NCI-H1417 (cell line): ENCODE data around the gene CEP350.
"Not testable (repeated sequence)": the region's sequence is repeated elsewhere in the genome, so short reads cannot be mapped to it uniquely, and the experiment has no call there.

Experiments
- DNase-seq, 3 experiments: peaks; one replicate each; lab custom pipeline; 2025; lab: John Stamatoyannopoulos, UW

CEP350 gene

GRCh38 chr1:179984101-179984500 lies 29.5 kb downstream of the CEP350 start:
- no peak for DNase-seq

DNA sequence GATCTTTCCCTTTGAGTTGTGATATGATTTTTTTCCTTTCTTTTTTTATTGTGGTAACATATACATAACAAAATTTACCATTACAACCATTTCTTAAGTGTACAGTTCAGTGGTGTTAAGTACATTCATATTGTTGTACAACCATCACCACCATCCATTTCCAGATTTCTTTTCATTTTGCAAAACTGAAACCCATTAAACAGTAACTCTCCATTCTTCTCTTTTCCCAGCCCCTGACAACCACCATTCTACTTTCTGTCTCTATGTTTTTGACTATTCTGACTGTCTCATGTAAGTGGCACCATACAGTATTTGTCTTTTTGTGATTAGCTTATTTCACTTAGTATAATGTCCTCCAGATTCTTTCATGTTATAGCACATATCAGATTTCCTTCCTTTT lies 30.3 kb downstream of the CEP350 start:
- DNase-seq, result no peak

DNA sequence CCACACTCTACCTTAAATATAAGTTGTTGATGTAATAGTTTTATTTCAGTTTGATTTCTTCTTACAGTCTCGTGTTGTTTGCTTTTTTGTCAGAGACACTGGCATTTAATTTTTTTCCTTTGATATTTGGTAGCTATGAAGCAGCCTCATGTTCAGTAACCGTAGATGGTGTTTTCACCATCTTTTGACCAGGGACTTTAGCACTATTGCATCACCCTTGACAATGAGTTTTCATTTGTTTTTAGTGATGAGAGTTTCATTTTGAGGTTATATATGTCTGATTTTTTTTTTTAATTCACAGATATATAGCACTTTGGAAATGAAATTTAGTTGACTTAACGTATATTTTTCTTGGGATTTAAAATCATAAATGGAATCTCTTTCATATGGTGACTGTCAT lies 36.2 kb downstream of the CEP350 start:
- no peak for DNase-seq

DNA sequence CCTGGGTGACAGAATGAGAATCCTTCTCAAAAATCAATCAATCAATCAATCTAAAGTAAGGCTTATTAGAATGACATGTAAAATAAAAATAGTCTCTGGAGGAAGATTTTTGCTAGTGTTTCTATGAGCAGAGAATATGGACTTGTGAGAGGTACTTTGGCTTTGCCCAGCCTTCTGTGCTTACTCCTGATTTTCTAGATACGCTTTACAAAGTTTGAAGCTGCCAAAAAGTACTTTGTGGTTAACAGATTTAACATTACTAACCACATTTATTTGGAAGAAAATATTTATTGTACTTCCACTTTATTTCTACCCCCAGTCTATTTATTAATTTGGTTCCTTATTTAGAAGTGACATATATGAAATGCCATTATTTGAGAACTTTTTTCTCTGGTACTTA lies 41.0 kb downstream of the CEP350 start:
- DNase-seq, result no peak

DNA sequence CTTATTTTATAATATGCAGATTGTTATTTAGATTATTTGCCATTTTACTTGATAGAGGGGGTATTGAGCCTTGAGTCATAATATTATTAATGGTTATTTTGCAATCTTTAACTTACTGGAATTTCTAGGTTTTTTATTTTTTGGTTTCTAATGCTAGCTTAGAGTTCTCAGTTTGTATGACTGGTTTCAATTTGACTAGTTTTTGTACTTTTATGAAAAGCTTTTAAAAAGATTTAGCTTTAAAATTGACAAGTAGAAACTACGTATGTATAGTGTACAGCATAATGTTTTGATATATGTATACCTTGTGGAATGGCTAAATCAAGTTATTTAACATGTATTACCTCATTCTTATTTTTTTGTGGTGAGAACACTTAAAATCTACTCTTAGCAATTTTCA lies 41.5 kb downstream of the CEP350 start:
- no peak for DNase-seq

DNA sequence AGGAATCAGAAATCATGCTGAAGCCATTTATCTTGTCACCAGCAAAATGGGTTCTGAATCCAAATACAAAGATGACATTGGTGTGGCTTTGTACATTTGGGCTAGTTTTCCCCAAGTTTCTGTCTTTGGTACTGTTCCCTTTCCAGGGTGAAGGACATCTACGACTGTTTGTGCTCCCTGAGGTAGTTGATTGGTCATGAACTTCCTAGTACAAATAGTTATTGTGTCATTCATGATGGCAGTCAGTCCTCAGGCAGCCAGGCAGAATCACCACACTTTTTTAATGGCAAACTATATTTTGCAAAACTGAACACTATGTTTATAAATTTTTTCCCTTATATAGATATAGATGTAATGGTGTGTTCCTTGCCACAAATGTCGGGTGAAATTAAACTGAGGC lies 46.0 kb downstream of the CEP350 start:
- no peak for DNase-seq

DNA sequence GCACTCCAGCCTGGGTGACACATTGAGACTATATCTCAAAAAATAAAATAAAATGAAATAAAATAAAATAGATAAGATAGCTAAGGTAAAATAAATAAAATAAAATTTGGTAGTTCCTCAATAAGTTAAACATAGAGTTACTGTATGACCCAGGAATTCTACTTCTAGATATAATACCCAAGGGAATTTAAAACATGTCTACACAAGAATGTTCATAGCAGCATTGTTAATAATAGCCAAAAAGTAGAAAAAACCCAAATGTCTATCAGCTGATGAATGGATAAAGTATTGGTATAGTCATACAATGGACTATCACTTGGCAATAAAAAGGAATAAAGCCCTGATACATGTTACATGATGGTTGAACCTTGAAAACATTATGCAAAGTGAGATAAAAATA lies 47.8 kb downstream of the CEP350 start:
- no peak for DNase-seq

GRCh38 chr1:180003026-180003695 lies 48.6 kb downstream of the CEP350 start:
- no peak for DNase-seq

DNA sequence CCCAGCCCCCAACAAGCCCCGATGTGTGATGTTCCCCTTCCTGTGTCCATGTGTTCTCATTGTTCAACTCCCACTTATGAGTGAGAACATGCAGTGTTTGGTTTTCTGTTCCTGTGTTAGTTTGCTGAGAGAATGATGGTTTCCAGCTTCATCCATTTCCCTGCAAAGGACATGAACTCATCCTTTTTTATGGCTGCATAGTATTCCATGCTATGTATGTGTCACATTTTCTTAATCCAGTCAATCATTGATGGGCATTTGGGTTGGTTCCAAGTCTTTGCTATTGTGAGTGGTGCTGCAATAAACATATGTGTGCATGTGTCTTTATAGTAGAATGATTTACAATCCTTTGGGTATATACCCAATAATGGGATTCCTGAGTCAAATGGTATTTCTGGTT lies 52.2 kb downstream of the CEP350 start:
- DNase-seq, result not testable (repeated sequence)

GRCh38 chr1:180020017-180020416 lies 65.4 kb downstream of the CEP350 start:
- DNase-seq, result no peak

DNA sequence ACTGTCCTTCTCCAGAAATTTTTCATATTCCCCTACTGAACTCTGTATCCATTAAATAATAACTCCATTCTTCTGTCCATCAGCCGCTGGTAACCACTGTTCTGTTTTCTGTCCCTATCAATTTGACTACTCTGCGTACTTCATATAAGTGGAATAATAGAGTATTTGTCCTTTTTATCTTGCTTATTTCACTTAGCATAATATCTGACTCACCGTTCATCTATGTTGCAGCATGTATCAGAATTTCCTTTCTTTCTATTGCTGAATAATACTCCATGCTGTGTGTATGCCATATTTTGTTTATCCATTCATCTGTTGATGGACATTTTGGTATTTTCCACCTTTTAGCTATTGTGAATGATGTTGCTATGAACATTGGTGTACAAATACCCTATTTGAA lies 71.9 kb downstream of the CEP350 start:
- no peak for DNase-seq

DNA sequence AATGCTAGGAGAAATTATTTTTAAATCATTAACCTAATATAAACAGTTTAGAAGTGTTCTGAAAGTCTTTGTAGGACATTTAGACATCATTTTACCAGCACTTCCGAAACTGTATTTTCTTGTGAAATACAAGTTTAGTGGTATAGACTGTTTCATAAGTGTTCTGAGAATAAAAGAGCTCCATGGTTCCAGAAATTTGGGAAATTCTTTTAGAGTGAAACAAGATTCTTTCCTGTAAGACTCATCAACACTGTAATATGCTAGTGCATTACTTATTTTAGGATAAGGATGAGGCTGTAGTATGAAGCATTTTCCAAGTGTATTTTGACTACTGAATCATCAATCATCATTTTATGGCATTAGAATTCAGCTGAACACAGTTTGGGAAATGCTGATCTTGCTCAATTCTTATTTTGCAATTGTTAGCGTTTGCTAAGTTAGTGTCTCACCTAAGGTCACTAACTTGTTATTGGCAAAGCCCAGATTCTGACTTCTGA lies 73.4 kb downstream of the CEP350 start:
- DNase-seq, result no peak

DNA sequence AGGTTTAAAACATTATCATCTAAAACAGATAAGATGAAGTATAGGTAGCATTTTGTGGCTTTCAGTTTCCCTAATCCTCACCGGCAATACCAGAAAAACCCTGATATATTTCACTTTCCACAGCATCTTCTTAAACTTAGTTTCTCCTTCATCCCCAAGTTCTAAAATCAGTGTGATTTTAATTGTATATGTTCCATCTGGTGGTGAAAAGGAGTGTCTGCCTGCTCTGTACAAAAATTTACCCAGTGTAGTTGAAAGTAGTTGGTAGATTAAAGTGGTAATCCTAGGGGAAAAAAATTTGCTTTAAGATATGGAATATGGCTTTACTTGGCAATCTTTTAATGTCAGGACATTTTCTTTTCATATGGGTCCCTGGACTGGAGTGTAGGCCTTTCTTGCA lies 74.3 kb downstream of the CEP350 start:
- no peak for DNase-seq

DNA sequence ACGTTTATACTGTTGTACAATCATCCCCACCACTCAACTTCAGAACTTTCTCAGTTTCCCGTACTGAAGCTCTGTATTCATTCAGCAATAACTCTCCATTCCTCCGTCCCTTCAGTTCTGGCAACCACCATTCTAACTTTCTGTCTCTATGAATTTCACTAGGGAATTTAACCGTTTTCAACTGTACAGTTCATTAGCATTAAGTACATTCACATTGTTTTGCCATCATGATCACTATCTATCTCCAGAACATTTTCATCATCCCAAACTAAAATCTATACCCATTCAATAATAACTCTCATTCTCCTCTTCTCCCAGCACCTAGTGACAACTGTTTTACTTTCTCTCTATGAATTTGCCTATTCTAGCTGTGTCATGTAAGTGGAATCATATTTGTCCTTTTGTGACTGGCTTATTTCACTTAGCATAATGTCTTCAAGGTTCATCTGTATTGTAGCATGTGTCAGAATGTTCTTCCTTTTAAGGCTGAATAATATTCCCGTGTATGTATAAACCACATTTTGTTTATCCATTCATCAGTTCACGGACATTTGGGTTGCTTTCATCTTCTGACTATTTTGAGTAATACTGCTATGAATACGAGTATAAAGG lies 75.0 kb downstream of the CEP350 start:
- DNase-seq, result no peak

GRCh38 chr1:180031664-180032063 lies 77.1 kb downstream of the CEP350 start:
- no peak for DNase-seq

GRCh38 chr1:180033390-180033789 lies 78.8 kb downstream of the CEP350 start:
- DNase-seq, result no peak

DNA sequence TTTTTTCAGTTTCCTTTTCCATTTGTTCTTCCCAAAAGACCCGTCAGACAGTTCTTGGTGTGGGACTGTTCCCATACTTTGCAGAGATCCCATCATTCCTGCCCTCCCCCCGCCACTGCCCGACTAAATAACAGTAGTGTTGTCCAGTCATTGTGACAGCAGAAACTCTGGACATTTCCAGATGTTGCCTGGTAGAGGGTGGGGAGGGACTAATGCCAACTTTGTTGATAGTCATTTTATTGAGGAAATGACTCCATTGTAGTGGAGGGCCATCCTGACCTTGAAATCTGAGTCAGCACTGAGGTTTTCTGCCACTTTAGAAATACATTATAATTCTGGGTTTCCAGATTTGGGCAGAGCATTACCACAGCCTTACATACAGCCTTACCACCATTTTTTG lies 85.4 kb downstream of the CEP350 start:
- DNase-seq, result no peak

- no peak for DNase-seq
Observed at GRCh38 chr1:180041582-180041981, 87.0 kb downstream of the CEP350 start.

- DNase-seq, result no peak
Observed at GRCh38 chr1:180042988-180043622, 88.5 kb downstream of the CEP350 start.

GRCh38 chr1:180043785-180044184 lies 89.2 kb downstream of the CEP350 start:
- no peak for DNase-seq

DNA sequence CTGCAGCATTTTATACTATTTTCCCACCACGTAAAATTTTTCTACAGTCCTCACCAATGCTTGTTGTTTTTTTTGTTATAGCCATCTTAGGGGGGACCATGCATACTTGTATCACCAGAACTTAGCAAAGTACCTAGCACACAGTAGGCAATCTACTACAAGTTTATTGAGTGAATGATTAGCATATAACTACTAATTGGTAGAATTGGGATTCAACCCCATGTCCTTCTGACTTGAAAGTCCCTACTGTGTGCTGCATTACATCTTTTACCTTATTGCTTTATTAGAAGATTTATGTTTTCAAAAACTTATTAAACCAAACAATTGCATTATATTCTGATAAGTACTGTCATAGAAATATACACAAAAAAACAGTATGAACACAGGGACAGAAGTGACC lies 92.1 kb downstream of the CEP350 start:
- no peak for DNase-seq

DNA sequence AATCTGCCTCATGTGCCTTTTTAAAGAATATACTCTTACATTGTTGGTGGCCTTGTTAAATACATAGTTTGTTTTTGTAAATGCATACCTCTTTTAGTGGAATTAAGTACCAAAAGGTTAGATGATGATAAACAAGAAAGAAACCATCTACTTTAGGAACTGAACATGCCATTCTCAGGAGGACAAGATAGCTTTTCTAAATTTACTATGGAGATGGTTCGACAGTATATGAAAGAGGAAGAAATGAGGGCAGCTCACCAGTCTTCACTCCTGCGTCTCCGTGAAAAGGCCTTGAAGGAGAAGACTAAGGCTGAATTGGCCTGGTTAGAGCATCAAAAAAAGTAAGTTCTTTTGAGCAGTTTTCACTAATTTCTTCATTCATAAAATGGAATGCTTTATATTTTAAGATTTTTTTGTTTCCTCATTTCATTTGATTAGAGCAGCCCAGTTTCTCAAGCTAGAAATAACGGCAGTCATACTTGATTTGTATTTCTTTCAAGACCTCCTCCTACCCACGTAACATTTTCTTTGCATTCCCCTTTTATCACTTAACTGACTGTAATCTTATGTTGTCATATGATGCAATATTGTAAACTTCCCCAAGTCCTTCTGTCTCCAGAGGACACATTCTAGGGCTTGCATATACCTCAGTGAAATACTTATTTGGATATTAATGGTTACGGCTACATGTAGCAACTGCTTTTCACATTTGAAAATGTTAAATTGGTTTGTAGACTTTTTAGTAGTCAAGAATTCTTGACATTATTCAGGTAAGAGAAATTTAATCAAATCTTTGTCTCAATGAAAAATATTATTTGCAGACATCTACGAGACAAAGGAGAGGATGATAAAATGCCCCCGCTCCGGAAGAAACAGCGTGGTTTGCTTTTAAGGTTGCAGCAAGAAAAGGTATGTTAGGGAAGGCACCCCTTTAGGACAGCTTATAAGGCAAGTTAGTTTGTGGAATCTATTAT lies 99.3 kb downstream of the CEP350 start:
- DNase-seq, result no peak
